GM19397 (cell line): Measurements from ENCODE around the gene CAVIN2.

ENCODE experiments used
- ATAC-seq: cut with Tn5 transposase; IDR thresholded peaks from one replicate; pipeline ENCODE4 v1.9.1; 2021; ENCODE audit warnings: mild to moderate bottlenecking, moderate library complexity; ENCODE audit not compliant: unreplicated experiment

Gene CAVIN2

DNA sequence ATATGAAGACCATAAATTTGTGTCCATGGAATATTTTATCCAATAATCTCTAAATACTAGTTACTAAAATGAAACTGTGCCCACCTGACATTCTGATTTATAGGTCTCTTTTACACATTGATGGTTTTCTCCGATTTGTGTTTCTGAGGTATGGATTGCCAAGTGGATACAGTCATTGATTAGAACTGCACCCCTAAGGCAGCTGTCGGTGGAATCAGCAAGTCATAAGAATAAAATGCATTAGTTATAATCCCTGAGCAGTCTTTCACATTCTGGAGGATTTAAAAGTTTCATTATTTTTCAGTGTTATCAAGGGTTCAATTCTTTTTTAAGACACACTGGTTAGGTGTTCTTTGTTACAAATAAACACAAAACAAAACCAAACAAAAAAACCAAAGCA, 6.0 kb downstream of the CAVIN2 start:
- ATAC-seq, result no peak

DNA sequence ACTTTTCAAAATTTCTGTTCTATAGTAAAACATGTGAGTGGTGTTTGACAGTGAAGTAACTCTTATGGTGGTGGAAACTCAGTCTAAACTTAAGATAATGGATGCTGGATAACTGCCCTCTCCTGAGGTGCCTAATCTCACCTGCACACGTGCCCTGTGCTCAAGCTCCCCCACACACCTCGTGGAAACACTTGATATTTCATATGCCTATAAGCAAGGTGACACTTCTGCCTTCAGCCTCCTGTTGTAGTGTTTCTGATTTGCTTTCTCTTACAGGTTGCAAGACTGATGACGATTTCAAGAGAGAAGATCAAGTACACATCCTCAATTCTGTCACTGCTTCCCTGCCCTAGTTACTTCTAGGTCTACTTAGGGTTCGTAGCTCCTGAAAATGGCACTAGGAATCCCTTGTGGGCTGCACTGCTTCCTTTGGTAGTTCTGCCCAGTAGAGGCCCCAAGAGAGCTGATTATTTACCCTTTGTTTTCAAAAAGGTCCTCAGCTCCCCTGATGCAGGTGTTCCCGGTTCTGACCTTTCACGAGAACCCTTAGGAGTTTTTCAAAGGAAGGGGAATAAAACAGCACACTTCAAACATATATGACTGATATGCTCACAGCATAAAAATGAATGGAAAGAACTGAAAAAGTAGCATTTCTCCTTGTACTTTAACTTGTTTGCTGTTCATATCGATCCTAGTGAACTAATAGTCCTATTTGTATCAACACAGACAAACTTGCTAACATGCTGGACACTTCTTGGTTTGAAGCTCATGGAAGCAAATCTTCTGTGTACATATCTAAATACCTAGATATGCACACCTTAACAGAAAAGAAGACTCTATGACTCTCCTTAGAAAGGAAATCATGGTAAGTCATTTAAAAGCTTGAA, 6.7 kb downstream of the CAVIN2 start:
- no peak for ATAC-seq

DNA sequence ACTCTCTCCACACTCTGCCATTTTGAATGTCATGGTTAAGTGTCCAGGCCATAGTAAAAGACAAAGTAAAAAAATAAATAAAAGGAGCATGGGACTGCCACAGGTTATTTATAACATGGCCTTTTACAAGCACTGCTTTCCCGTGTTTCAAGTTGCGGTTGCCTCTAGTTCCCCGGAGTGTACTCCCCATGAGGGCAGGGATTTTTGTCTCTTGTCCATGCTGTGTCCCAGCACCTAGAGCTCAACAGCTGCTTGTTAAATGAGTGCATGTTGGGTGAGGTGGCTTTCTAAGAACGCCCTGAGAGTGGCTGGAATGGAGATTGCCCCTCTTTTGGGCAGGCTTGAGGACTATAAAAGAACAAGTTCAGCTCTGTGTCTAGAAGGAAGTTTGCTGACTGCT, 8.4 kb downstream of the CAVIN2 start:
- no peak for ATAC-seq

DNA sequence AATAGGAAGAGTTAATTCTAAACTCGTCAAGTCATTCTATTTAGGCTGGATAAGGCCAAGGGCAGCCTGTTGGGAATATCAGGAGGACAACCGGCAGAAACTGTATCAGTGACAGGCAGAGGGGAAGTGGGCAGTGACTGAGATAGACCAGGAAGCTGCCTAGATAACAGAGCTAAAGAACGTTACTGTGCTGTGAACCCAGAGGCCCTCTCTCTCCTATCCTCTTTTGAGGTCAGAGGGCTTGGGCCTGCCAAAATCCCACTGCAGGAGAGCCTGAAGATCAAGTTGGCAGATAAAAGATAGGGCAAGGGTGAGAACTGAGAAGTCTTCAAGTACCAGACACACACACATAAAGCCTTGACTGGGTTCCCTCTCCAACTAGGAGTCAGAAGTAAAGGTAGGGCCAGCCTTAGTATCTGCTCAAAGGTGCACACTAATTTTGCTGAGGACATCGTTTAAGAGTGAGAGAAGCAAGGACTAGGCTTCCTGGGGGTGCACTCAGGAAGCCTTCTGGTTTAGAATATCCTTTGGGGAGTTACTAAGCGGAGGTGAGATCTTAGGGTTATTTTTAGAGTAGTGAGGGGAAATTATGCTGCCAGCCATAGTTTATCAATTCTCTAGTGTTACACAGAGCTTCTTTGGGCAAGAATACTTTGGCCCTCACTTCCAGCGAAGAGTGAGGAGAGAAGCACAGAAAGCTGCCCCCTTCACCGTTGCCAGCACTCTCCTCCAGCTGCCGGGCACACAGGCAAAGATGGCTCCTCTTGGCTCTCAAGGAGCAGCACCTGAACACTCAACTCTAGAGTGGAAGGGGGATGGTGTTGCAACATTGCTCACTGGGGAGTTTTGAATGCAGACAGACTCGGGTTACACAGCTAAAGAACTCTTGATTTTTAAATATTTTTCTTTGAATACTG, 9.8 kb downstream of the CAVIN2 start:
- ATAC-seq, result peak; percentile 42

- ATAC-seq, result no peak
Measured at GRCh38 chr2:191836471-191836852, 10.4 kb downstream of the CAVIN2 start.

DNA sequence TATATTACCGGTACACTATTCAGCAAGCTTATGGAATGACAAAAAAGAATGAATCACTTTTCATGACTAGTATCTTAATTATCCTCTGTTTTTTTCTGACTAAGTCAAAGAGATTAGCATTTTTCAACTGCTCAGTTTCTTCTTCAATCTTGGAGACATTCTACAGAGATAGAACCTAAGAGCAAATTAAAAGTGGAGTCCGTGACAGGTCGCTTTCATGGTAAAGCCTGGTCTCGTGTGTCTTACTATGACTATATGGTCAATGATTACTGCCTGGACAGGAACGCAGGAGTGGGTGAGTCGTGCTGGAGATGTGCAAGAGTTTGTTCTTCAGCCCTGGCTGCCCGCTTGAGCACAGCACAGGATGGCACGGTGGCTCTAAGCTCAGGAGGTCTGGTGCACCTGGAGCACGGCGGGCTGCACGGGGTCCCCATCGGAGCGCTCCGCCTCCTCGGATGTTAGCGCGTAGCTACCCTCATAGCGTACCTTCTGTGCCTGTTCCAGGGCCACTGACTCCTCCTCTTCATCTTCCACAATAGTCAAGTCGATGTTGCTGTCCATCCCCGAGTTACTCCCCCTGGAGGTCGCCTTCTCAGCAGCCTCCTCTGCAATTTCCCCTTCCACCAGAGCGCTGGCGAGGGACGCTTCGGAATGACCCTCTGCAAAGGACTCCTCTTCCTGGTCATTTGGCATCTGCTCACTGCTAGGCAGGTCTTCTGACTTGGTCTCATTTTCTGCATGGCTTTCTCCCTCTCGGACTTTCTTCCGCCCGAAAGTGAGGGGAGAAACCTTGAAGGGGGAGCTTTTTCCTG, 11.1 kb downstream of the CAVIN2 start:
- no peak for ATAC-seq

- no peak for ATAC-seq
Measured at GRCh38 chr2:191835100-191835499, 11.8 kb downstream of the CAVIN2 start.

- no peak for ATAC-seq
Measured at GRCh38 chr2:191833356-191833755, 13.5 kb downstream of the CAVIN2 start.

DNA sequence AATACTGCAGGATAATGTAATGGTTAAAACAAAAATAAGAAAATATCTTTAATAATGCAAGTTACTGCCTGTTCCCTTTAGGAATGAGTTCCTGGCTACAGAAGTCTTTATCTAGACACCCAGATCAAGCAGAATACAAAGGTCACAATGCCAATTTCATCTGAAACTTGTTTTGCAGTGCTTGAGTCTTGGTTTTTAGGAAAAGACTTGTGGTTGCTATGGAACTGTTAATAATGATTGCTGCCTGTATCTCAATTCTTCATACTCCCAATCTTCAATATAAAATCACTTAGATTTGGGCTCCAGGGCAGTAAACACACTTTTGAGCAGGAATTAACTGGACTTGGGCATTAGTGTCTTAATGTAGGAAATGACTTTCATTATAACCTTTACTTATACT, 14.2 kb downstream of the CAVIN2 start:
- ATAC-seq, result no peak

DNA sequence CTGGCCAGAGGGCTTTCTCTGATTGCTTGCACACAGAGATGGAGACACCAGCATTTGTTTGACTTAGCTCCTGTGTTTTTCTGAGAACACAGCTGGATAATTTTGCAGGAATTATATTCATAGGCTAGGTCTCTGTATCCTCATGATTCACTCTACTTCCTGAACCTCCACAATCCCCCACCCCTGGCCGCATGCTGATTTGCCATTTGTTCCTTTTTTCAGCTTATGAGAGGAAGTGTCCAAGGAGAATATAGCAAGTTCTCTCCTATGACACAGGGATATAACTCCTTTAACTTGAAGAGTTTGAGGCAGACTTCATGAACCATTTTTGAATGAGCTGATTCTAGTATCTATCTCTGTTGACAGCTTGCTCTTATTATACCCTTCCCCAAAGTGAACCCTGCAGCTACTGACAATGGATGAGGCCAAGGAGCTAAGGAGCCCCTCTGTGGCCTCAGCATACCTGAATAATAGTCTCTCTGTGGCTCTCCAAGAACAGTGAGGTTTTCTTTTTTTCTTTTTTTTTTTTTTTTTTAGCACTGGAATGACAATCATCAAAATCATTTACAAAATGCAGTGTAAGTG, 15.4 kb downstream of the CAVIN2 start:
- no peak for ATAC-seq

DNA sequence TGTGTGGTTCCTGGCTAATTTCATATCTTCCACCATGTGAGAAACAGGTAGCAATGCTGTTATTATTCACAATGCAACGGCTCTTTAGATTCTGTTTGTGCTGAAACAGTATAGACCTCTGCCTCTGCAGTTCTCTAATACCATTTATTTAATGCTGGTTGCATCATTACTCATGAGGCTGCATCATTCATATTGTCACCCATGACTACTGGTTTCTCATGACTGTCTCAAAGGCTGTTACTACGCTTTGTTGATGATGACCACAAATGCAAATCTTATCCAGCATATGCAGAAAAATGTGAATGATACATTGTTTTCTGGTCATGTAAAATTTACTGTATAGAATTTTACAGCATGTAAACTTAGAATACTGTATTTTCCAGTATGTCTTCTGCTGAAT, 22.5 kb downstream of the CAVIN2 start:
- ATAC-seq, result no peak

- no peak for ATAC-seq
Measured at GRCh38 chr2:191821078-191821477, 25.8 kb downstream of the CAVIN2 start.

- ATAC-seq, result no peak
Measured at GRCh38 chr2:191818725-191819350, 28.1 kb downstream of the CAVIN2 start.

DNA sequence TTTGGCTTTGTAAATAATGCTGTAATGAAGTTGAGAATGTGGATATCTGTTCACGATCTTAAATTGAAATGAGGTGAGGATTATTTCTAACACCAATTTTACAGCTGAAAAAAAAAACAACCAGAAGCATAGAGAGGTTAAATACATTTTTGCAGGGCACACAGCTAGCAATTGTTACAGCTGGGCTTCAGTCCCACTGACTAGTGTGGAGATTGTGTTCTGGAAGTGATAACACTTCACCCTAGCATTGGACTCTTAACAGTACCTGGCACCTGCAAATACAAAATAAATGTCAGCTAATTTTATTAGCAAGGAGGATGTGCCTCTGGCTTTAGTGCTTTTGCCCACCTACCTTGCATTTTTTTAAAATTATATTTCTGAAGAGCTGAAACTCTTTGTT, 28.8 kb downstream of the CAVIN2 start:
- ATAC-seq, result no peak

GRCh38 chr2:191815010-191815409, 31.9 kb downstream of the CAVIN2 start:
- ATAC-seq, result no peak

GRCh38 chr2:191813943-191814342, 32.9 kb downstream of the CAVIN2 start:
- no peak for ATAC-seq

DNA sequence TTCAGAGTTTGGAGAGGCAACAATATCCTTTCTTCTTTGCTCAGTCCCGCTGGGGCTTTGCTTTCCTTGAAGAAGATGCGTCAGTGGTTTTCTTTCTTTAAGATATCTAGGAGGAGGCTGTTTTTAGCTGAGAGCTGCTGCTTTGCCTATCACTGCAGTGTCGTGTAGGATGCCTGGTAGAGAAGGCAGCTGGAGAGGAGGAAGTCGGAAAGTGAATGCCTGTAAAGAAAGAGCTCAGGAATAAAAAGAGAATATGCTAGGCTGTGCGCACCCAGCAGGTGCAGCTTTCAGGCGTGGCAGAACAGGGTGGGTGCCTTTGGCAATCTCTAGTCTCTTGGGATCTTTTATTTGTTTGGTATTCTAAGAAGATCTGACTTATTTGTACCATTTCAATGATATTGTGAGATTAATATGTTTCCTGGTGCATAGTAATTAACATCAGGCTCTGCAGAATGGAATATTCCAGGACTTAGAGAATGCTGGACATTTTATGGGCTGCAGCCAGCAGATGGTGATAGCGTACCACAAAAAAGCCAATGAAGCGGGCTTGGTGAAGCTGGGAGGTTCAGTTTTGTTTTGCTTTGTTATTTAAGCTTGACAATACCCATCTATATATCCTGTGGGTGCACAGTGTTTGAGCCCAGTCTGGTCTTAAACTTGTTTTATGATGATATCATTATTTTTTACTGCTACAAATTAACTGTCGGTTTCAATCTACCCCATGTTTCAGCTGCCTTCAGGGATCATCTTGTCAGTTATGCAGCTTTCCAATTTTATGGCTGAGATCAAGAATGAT, 34.9 kb downstream of the CAVIN2 start:
- peak; percentile 67 for ATAC-seq

DNA sequence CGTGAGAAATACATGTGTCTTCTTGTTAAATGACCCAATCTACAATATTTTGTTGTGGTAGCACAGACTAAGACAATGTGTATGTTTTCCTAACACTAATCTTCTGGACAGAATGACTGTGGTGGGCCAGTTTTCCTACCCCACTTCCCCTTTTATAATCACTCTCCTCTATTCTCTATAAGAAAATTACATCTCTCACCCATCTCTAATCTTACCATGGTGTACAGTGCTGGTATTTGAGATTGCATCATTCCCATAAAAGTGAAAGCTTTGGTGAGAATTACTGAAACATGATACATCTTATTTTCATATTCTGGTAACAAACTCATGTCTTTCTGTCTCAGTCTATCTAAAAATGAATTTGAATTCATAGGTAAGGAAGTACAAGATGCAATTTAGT, 40.5 kb downstream of the CAVIN2 start:
- no peak for ATAC-seq

- no peak for ATAC-seq
Measured at GRCh38 chr2:191804766-191805165, 42.1 kb downstream of the CAVIN2 start.
